ENCODE measurements around the gene MYL4. TPM values are rescaled to one million over a fixed set of nuclear protein-coding genes. Genes with fewer than 3 reads are reported as not detected.

The MYL4 gene
- total RNA-seq, 1 donor from 2014 or later: not detected

GRCh38 chr17:47227862-47228261 is 18.7 kb downstream of the MYL4 start:
- DNase-seq (ENCODE audit: low read depth): no peak

GRCh38 chr17:47229535-47230443 is 20.6 kb downstream of the MYL4 start:
- Histone ChIP-seq H3K36me3 (ENCODE audit: control insufficient read depth, insufficient read depth, low read length) (no peaks in the 10 kb centered on the region), H3K27me3 (ENCODE audit: control insufficient read depth, insufficient read depth, low read length) (no peaks in the 10 kb centered on the region), H3K4me3 (ENCODE audit: low read depth, low read length) (no peak overlapping the region)
- DNase-seq (ENCODE audit: low read depth): peak; percentile 86
- peak; percentile 99 for TF ChIP-seq CTCF (IDR thresholded peaks at IDR 0.05; ENCODE audit: insufficient read depth, low read length, poor library complexity, severe bottlenecking)

More at GRCh38 chr17:47227862-47228261, 18.7 kb downstream of the MYL4 start:
- Histone ChIP-seq H3K27me3 (ENCODE audit: control insufficient read depth, insufficient read depth, low read length) (no peaks in the 10 kb centered on the region), H3K36me3 (ENCODE audit: control insufficient read depth, insufficient read depth, low read length) (no peaks in the 10 kb centered on the region), H3K4me3 (ENCODE audit: low read depth, low read length) (no peak overlapping the region)
- no peak for TF ChIP-seq CTCF (IDR thresholded peaks at IDR 0.05; ENCODE audit: insufficient read depth, low read length, poor library complexity, severe bottlenecking)

- H3K4me3 ChIP-seq (ENCODE audit: low read depth, low read length): no peak overlapping the region
- peaks cover 1% of the 10 kb centered on the region for H3K36me3 ChIP-seq (ENCODE audit: control insufficient read depth, insufficient read depth, low read length)
- no peak for DNase-seq (ENCODE audit: low read depth)
- no peak for TF ChIP-seq CTCF (IDR thresholded peaks at IDR 0.05; ENCODE audit: insufficient read depth, low read length, poor library complexity, severe bottlenecking)
- H3K27me3 ChIP-seq (ENCODE audit: control insufficient read depth, insufficient read depth, low read length): no peaks in the 10 kb centered on the region
Measured at GRCh38 chr17:47230864-47231263, 21.7 kb downstream of the MYL4 start.

GRCh38 chr17:47231334-47231733 is 22.2 kb downstream of the MYL4 start:
- H3K36me3 ChIP-seq (ENCODE audit: control insufficient read depth, insufficient read depth, low read length): peaks cover 1% of the 10 kb centered on the region
- TF ChIP-seq CTCF (IDR thresholded peaks at IDR 0.05; ENCODE audit: insufficient read depth, low read length, poor library complexity, severe bottlenecking): no peak
- no peak overlapping the region for H3K4me3 ChIP-seq (ENCODE audit: low read depth, low read length)
- H3K27me3 ChIP-seq (ENCODE audit: control insufficient read depth, insufficient read depth, low read length): no peaks in the 10 kb centered on the region
- no peak for DNase-seq (ENCODE audit: low read depth)

- no peak for DNase-seq (ENCODE audit: low read depth)
- TF ChIP-seq CTCF (IDR thresholded peaks at IDR 0.05; ENCODE audit: insufficient read depth, low read length, poor library complexity, severe bottlenecking): no peak
- H3K27me3 ChIP-seq (ENCODE audit: control insufficient read depth, insufficient read depth, low read length): no peaks in the 10 kb centered on the region
- H3K36me3 ChIP-seq (ENCODE audit: control insufficient read depth, insufficient read depth, low read length): peaks cover 1% of the 10 kb centered on the region
- no peak overlapping the region for H3K4me3 ChIP-seq (ENCODE audit: low read depth, low read length)
Measured at GRCh38 chr17:47231866-47232265, 22.7 kb downstream of the MYL4 start.
